ENCODE data around the gene CCDC57. TPM values are rescaled to one million over a fixed set of nuclear protein-coding genes. Genes with fewer than 3 reads are reported as not detected.

CCDC57 gene
- total and polyA plus RNA-seq, 2 experiments from 2014 or later, result 15.7 to 29.8 TPM

- no peak overlapping the region for H3K27ac ChIP-seq
- H3K79me2 ChIP-seq, result peaks cover 28% of the 10 kb centered on the region
- H3K4me1 ChIP-seq (ENCODE audit: insufficient read depth), result peaks cover 17% of the 10 kb centered on the region
- no peak overlapping the region for H3K4me2 ChIP-seq
- no peak for DNase-seq (ENCODE audit: low spot score)
- H2AFZ ChIP-seq, result no peak overlapping the region
- H3K27me3 ChIP-seq, result no peaks in the 10 kb centered on the region
- no peaks in the 10 kb centered on the region for H3K9me3 ChIP-seq (ENCODE audit: low read depth)
- WGBS (ENCODE audit: low lambda C conversion rate, missing lambda C conversion rate), result 97% methylated on average over 38 of the region's 38 CpGs
- H3K4me3 ChIP-seq, result no peak overlapping the region
- H3K36me3 ChIP-seq (replicated peaks; ENCODE audit: insufficient read depth, low read depth), result no peaks in the 10 kb centered on the region
- no peak for TF ChIP-seq EZH2phosphoT487 (IDR thresholded peaks at IDR 0.05; ENCODE audit: low read depth, severe bottlenecking, unreplicated experiment)
- no peak for TF ChIP-seq CTCF (IDR thresholded peaks at IDR 0.05; ENCODE audit: poor library complexity)
- TF ChIP-seq EZH2 (IDR thresholded peaks at IDR 0.05; ENCODE audit: borderline replicate concordance), result no peak
- peaks cover 3% of the 10 kb centered on the region for H4K20me1 ChIP-seq (ENCODE audit: insufficient read depth, poor library complexity, severe bottlenecking)
- H3K9me2 ChIP-seq (replicated peaks; ENCODE audit: insufficient read depth), result no peaks in the 10 kb centered on the region
Measured at GRCh38 chr17:82054351-82055022, 158.2 kb downstream of the CCDC57 start.

- Histone ChIP-seq H3K4me3 (no peak overlapping the region), H3K27me3 (no peaks in the 10 kb centered on the region), H3K4me2 (peak overlapping the region; percentile 99), H2AFZ (no peak overlapping the region), H3K4me1 (ENCODE audit: insufficient read depth) (peaks cover 17% of the 10 kb centered on the region), H3K9me2 (replicated peaks; ENCODE audit: insufficient read depth) (no peaks in the 10 kb centered on the region), H3K9me3 (ENCODE audit: low read depth) (no peaks in the 10 kb centered on the region), H4K20me1 (ENCODE audit: insufficient read depth, poor library complexity, severe bottlenecking) (peaks cover 3% of the 10 kb centered on the region), H3K36me3 (replicated peaks; ENCODE audit: insufficient read depth, low read depth) (no peaks in the 10 kb centered on the region), H3K79me2 (peaks cover 28% of the 10 kb centered on the region), H3K27ac (no peak overlapping the region)
- TF ChIP-seq CTCF (IDR thresholded peaks at IDR 0.05; ENCODE audit: poor library complexity) (no peak), EZH2phosphoT487 (IDR thresholded peaks at IDR 0.05; ENCODE audit: low read depth, severe bottlenecking, unreplicated experiment) (no peak), EZH2 (IDR thresholded peaks at IDR 0.05; ENCODE audit: borderline replicate concordance) (no peak)
- no peak for DNase-seq (ENCODE audit: low spot score)
- WGBS (ENCODE audit: low lambda C conversion rate, missing lambda C conversion rate), result 96% methylated on average over 26 of the region's 28 CpGs
Measured at GRCh38 chr17:82053556-82054263, 158.9 kb downstream of the CCDC57 start.

GRCh38 chr17:82053130-82053529 is 159.5 kb downstream of the CCDC57 start:
- WGBS (ENCODE audit: low lambda C conversion rate, missing lambda C conversion rate), result 97% methylated on average over 14 of the region's 19 CpGs
- no peak for TF ChIP-seq EZH2phosphoT487 (IDR thresholded peaks at IDR 0.05; ENCODE audit: low read depth, severe bottlenecking, unreplicated experiment)
- TF ChIP-seq EZH2 (IDR thresholded peaks at IDR 0.05; ENCODE audit: borderline replicate concordance), result no peak
- no peak for TF ChIP-seq CTCF (IDR thresholded peaks at IDR 0.05; ENCODE audit: poor library complexity)
- Histone ChIP-seq H3K9me2 (replicated peaks; ENCODE audit: insufficient read depth) (no peaks in the 10 kb centered on the region), H3K9me3 (ENCODE audit: low read depth) (no peaks in the 10 kb centered on the region), H3K79me2 (peaks cover 28% of the 10 kb centered on the region), H3K27ac (no peak overlapping the region), H3K4me2 (peak overlapping the region; percentile 99), H3K36me3 (replicated peaks; ENCODE audit: insufficient read depth, low read depth) (no peaks in the 10 kb centered on the region), H2AFZ (no peak overlapping the region), H3K4me1 (ENCODE audit: insufficient read depth) (peaks cover 17% of the 10 kb centered on the region), H3K4me3 (no peak overlapping the region), H4K20me1 (ENCODE audit: insufficient read depth, poor library complexity, severe bottlenecking) (peaks cover 3% of the 10 kb centered on the region), H3K27me3 (no peaks in the 10 kb centered on the region)
- DNase-seq (ENCODE audit: low spot score), result no peak

Measured in hepatocyte (in vitro differentiated cells).